Measurements from ENCODE around the gene ARAP1.

Gene ARAP1

GRCh38 chr11:72779495-72780128 lies 27.4 kb upstream of the ARAP1 start:
- no peak for DNase-seq

- no peak for DNase-seq
Measured at GRCh38 chr11:72778535-72779494, 26.6 kb upstream of the ARAP1 start.

GRCh38 chr11:72777755-72778278 lies 25.6 kb upstream of the ARAP1 start:
- DNase-seq = no peak

GRCh38 chr11:72776844-72777754 lies 24.9 kb upstream of the ARAP1 start:
- DNase-seq = no peak

GRCh38 chr11:72776117-72776843 lies 24.1 kb upstream of the ARAP1 start:
- DNase-seq = no peak

GRCh38 chr11:72775288-72776110 lies 23.3 kb upstream of the ARAP1 start:
- no peak for DNase-seq

- DNase-seq = no peak
Measured at GRCh38 chr11:72774499-72774898, 22.3 kb upstream of the ARAP1 start.

- DNase-seq = no peak
Measured at GRCh38 chr11:72773696-72774095, 21.5 kb upstream of the ARAP1 start.

- no peak for DNase-seq
Measured at GRCh38 chr11:72773291-72773690, 21.1 kb upstream of the ARAP1 start.

GRCh38 chr11:72772059-72772458 lies 19.9 kb upstream of the ARAP1 start:
- DNase-seq = no peak

GRCh38 chr11:72771507-72771906 lies 19.3 kb upstream of the ARAP1 start:
- no peak for DNase-seq

GRCh38 chr11:72770799-72771198 lies 18.6 kb upstream of the ARAP1 start:
- no peak for DNase-seq

GRCh38 chr11:72769680-72770079 lies 17.5 kb upstream of the ARAP1 start:
- no peak for DNase-seq

GRCh38 chr11:72768581-72768980 lies 16.4 kb upstream of the ARAP1 start:
- no peak for DNase-seq

GRCh38 chr11:72767203-72768062 lies 15.2 kb upstream of the ARAP1 start:
- DNase-seq = no peak

- no peak for DNase-seq
Measured at GRCh38 chr11:72766152-72766902, 14.1 kb upstream of the ARAP1 start.

- no peak for DNase-seq
Measured at GRCh38 chr11:72764503-72764902, 12.3 kb upstream of the ARAP1 start.

GRCh38 chr11:72763823-72764222 lies 11.6 kb upstream of the ARAP1 start:
- no peak for DNase-seq

GRCh38 chr11:72762641-72763304 lies 10.6 kb upstream of the ARAP1 start:
- no peak for DNase-seq

Data from stimulated activated CD4-positive, alpha-beta T cell treated with anti-CD3 and anti-CD28 coated beads, Interleukin-4, amount 100 ng/mL, for 24 hours (primary cell).